ENCODE measurements around the gene RFT1.

RFT1 gene

DNA sequence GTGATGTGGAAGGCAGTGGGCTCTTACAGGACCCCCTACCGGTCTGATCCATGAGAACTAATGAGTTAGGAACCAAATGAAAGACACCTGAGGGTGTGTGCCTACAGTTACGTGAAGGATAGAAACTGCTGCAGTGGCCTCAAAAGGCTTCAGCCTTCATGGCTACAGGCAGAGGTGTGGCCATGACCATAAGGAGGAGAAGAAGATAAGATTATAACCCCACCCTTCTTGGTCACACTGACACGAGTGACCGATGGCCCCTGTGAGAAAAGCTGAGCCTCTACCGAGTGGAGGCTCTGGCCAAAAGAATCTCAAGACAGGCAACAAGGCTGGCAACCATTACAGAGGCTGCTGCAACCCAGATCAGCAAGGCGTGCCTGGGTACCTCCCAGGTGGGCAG, 6.3 kb downstream of the RFT1 start:
- peaks cover 45% of the 10 kb centered on the region for H3K36me3 Mint-ChIP-seq (ENCODE audit: low read depth)
- H3K4me1 Mint-ChIP-seq = no peaks in the 10 kb centered on the region
- no peak overlapping the region for H3K4me3 Mint-ChIP-seq
- DNase-seq = no peak
- H3K9me3 Mint-ChIP-seq = no peaks in the 10 kb centered on the region
- H3K27me3 Mint-ChIP-seq (ENCODE audit: low read depth, poor library complexity) = no peaks in the 10 kb centered on the region
- no peak overlapping the region for H3K27ac Mint-ChIP-seq
- TF ChIP-seq, protein P1, sequence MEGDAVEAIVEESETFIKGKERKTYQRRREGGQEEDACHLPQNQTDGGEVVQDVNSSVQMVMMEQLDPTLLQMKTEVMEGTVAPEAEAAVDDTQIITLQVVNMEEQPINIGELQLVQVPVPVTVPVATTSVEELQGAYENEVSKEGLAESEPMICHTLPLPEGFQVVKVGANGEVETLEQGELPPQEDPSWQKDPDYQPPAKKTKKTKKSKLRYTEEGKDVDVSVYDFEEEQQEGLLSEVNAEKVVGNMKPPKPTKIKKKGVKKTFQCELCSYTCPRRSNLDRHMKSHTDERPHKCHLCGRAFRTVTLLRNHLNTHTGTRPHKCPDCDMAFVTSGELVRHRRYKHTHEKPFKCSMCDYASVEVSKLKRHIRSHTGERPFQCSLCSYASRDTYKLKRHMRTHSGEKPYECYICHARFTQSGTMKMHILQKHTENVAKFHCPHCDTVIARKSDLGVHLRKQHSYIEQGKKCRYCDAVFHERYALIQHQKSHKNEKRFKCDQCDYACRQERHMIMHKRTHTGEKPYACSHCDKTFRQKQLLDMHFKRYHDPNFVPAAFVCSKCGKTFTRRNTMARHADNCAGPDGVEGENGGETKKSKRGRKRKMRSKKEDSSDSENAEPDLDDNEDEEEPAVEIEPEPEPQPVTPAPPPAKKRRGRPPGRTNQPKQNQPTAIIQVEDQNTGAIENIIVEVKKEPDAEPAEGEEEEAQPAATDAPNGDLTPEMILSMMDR (IDR thresholded peaks at IDR 0.05) = no peak

DNA sequence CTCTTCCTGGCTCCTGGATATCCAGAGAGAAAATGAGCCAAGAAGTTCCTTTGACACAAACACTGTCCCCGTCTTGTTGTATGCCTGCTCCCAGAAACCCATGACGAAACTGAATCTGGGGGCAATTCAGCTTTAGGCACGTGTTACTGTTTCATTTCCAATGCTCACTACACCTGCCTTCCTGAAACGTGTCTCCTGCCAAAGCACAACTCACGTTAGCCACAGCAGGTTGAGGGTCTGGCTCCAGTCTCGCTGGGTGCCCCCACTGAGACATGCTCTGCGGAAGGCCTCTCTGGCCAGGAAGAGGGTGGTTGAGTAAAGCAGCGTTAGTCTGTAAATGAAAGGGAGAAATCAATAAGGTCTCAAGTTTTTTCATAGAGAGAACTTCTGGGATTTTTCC, 6.7 kb downstream of the RFT1 start:
- Mint-ChIP-seq H3K4me1 (no peaks in the 10 kb centered on the region), H3K27ac (no peak overlapping the region), H3K36me3 (ENCODE audit: low read depth) (peaks cover 47% of the 10 kb centered on the region), H3K27me3 (ENCODE audit: low read depth, poor library complexity) (no peaks in the 10 kb centered on the region), H3K4me3 (no peak overlapping the region), H3K9me3 (no peaks in the 10 kb centered on the region)
- TF ChIP-seq, protein P1 (IDR thresholded peaks at IDR 0.05) = no peak
- DNase-seq = no peak

DNA sequence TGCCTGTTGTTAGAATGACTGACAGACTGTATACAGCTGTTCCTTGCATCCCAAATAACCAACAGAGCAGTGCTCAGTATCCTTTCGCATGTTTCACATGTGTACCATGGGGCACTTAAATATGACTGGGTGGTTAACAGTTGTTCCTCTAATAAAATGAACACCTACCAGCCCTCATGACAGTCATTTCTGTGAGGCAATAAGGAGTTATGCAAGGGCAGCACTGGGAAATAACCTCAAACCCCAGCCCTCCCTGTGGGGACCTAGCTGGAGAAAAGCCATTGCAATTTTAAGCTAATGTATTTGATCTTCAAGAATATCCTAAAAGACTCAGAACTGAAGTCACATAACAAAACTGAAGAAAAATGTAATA, 7.3 kb downstream of the RFT1 start:
- peaks cover 53% of the 10 kb centered on the region for H3K36me3 Mint-ChIP-seq (ENCODE audit: low read depth)
- H3K27me3 Mint-ChIP-seq (ENCODE audit: low read depth, poor library complexity) = no peaks in the 10 kb centered on the region
- H3K4me3 Mint-ChIP-seq = no peak overlapping the region
- TF ChIP-seq, protein P1 (IDR thresholded peaks at IDR 0.05) = no peak
- no peak overlapping the region for H3K27ac Mint-ChIP-seq
- H3K4me1 Mint-ChIP-seq = no peaks in the 10 kb centered on the region
- no peaks in the 10 kb centered on the region for H3K9me3 Mint-ChIP-seq
- DNase-seq = no peak

DNA sequence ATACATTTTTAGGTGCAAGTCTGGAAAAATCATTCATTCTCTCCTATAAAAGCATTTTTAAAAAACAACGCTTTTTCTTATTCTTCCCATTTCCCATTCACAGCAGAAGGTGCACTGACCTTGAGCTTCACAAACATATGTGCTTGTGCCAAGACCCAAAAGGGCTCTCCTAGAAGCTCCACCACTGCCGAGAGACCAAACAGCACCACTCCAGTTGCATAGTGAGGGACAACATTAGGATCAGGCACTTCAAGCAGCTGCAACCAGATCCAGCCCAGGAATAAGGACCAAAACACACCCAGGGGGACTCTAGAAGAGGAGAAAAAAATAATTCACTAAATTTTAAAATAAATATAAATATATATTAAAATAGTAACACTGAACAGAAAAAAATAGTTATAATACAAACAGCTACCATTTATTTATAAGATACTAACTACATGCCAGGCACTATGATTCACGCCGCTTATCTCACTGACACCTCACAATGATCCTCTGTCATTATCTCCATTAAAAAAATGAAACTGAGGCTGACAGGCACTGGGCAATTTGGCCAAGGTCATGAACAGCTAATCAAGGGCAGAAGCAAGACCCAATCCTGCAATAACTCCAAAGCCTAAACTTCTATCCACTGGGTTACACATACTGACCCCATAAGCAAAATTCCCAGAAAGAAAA, 7.8 kb downstream of the RFT1 start:
- H3K27ac Mint-ChIP-seq = no peak overlapping the region
- no peaks in the 10 kb centered on the region for H3K9me3 Mint-ChIP-seq
- H3K4me1 Mint-ChIP-seq = no peaks in the 10 kb centered on the region
- no peaks in the 10 kb centered on the region for H3K27me3 Mint-ChIP-seq (ENCODE audit: low read depth, poor library complexity)
- H3K36me3 Mint-ChIP-seq (ENCODE audit: low read depth) = peaks cover 54% of the 10 kb centered on the region
- no peak overlapping the region for H3K4me3 Mint-ChIP-seq
- no peak for DNase-seq
- TF ChIP-seq, protein P1 (IDR thresholded peaks at IDR 0.05) = no peak

DNA sequence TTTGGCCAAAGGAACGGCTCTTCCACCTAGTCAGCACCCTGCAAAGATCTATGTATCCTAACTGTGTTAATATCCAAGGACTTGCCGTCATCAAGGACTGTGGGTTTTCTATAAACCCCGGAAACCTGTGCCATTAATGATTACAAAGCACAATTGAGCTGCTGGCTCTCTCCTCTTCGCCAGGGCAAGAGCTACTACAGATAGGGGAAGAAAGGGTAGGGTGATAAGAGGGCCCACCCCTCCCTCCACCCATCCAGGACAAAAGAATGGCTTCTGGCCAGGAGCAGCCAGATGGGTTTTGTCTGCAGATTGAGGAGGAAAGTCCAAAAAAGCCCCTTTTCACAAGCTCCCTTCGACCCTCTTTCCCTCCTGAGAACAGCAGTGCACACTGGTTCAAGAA, 9.9 kb downstream of the RFT1 start:
- Mint-ChIP-seq H3K4me3 (no peak overlapping the region), H3K27me3 (ENCODE audit: low read depth, poor library complexity) (no peaks in the 10 kb centered on the region), H3K9me3 (no peaks in the 10 kb centered on the region), H3K4me1 (no peaks in the 10 kb centered on the region), H3K27ac (no peak overlapping the region), H3K36me3 (ENCODE audit: low read depth) (peaks cover 48% of the 10 kb centered on the region)
- DNase-seq = no peak
- TF ChIP-seq, protein P1 (IDR thresholded peaks at IDR 0.05) = no peak

DNA sequence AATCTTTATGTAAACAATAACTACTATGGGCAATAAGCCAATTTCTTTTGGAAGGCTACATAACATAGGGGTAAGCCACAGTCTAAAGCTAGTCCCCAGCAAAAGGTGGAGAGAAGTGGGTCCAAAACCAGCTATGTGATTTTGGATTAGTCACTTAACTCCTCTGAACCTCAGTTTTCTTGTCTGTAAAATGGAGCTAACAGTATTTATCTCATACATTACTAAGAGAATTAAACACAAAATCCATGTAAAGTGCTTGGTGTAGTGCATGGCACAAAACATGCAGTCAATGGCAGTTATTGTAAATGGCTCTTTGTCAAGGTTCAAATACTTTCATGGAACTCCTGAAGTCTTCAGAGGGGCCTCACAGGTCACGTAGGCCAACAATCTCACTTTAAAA, 13.3 kb downstream of the RFT1 start:
- DNase-seq = no peak
- Mint-ChIP-seq H3K9me3 (no peaks in the 10 kb centered on the region), H3K4me1 (no peaks in the 10 kb centered on the region), H3K27me3 (ENCODE audit: low read depth, poor library complexity) (no peaks in the 10 kb centered on the region), H3K36me3 (ENCODE audit: low read depth) (peaks cover 25% of the 10 kb centered on the region), H3K27ac (no peak overlapping the region), H3K4me3 (no peak overlapping the region)
- TF ChIP-seq, protein P1 (IDR thresholded peaks at IDR 0.05) = no peak

Data from nephron progenitor cell (in vitro differentiated cells).